GM12878 (cell line): Measurements from ENCODE around the gene THAP2. TPM values are rescaled to one million over a fixed set of nuclear protein-coding genes. Genes with fewer than 3 reads are reported as not detected.

Experiments
- ASH2L ChIP-seq: fragments of 300-600, 200-600 bp; sonication (generic); IDR thresholded peaks from 2 replicates; pipeline ENCODE4 v1.6.1; 2017; ENCODE audit warnings: low read depth, mild to moderate bottlenecking, borderline replicate concordance
- BCL11A ChIP-seq: IDR thresholded peaks from 2 replicates; pipeline ENCODE4 v1.6.1; 2011; ENCODE audit warnings: low read depth, low read length
- CHD4 ChIP-seq: fragments of 200-600 bp; sonication (generic); IDR thresholded peaks from 2 replicates; pipeline ENCODE4 v1.6.1; 2016; ENCODE audit warnings: mild to moderate bottlenecking
- CREM ChIP-seq: IDR thresholded peaks from 2 replicates; pipeline ENCODE4 v1.6.1; 2014; ENCODE audit warnings: antibody characterized with exemption, low read depth
- DPF2 ChIP-seq: fragments of 450-650 bp; IDR thresholded peaks from 2 replicates; pipeline ENCODE4 v1.6.1; 2017; ENCODE audit warnings: mild to moderate bottlenecking
- EP300 ChIP-seq, 2 experiments: fragments of 150-350 bp in 1 of 2; IDR thresholded peaks; 2 replicates each; pipeline ENCODE4 v1.6.1; 2011 to 2012; ENCODE audit warnings: low read depth in 2 of 2, low read length in 2 of 2, borderline replicate concordance in 1 of 2, improper control_type of control experiment in 1 of 2, inconsistent platforms in 1 of 2; ENCODE audit not compliant: control insufficient read depth in 1 of 2
- FOXM1 ChIP-seq: IDR thresholded peaks from 2 replicates; pipeline ENCODE4 v1.6.1; 2012; ENCODE audit warnings: low read depth, mild to moderate bottlenecking, inconsistent platforms, low read length, moderate library complexity
- IRF4 ChIP-seq: IDR thresholded peaks from 2 replicates; pipeline ENCODE4 v1.6.1; 2011; ENCODE audit warnings: low read depth, low read length
- KAT2A ChIP-seq: conservative IDR thresholded peaks from 2 replicates; pipeline ENCODE4 v1.6.1; 2011; ENCODE audit warnings: low read depth, low read length; ENCODE audit not compliant: control insufficient read depth
- MEF2B ChIP-seq: fragments of 450-650 bp; IDR thresholded peaks from 2 replicates; pipeline ENCODE4 v1.6.1; 2018; ENCODE audit warnings: mild to moderate bottlenecking, moderate library complexity; ENCODE audit not compliant: partially characterized antibody, poor library complexity, severe bottlenecking
- NFIC ChIP-seq: IDR thresholded peaks from 2 replicates; pipeline ENCODE4 v1.6.1; 2012; ENCODE audit warnings: low read depth, mild to moderate bottlenecking, inconsistent platforms, low read length, moderate library complexity
- PAX5 ChIP-seq: IDR thresholded peaks from 2 replicates; pipeline ENCODE4 v1.6.1; 2011; ENCODE audit warnings: low read depth, low read length, borderline replicate concordance
- PML ChIP-seq: IDR thresholded peaks from 2 replicates; pipeline ENCODE4 v1.6.1; 2012; ENCODE audit warnings: low read length, inconsistent platforms
- POU2F2 ChIP-seq: IDR thresholded peaks from 3 replicates; pipeline ENCODE4 v1.6.1; 2011; ENCODE audit warnings: low read depth, mild to moderate bottlenecking, low read length, borderline replicate concordance
- RUNX3 ChIP-seq: IDR thresholded peaks from 2 replicates; pipeline ENCODE4 v1.6.1; 2012; ENCODE audit warnings: low read length, inconsistent platforms
- SIN3A ChIP-seq: IDR thresholded peaks from 2 replicates; pipeline ENCODE4 v1.6.1; 2012; ENCODE audit warnings: low read depth, low read length, improper control_type of control experiment
- SMC3 ChIP-seq: IDR thresholded peaks from 2 replicates; pipeline ENCODE4 v1.6.1; 2011; ENCODE audit warnings: low read length, improper control_type of control experiment, borderline replicate concordance
- SREBF1 ChIP-seq: IDR thresholded peaks from 2 replicates; pipeline ENCODE4 v1.6.1; 2012; ENCODE audit warnings: mild to moderate bottlenecking, low read length
- TAF1 ChIP-seq: IDR thresholded peaks from 2 replicates; pipeline ENCODE4 v1.6.1; 2011; ENCODE audit warnings: mild to moderate bottlenecking, low read depth, low read length, borderline replicate concordance
- ZNF217 ChIP-seq: fragments of 450-650 bp; IDR thresholded peaks from 2 replicates; pipeline ENCODE4 v1.6.1; 2017; ENCODE audit warnings: antibody characterized with exemption, mild to moderate bottlenecking
- polyA plus RNA-seq, 11 experiments: library from polyadenylated mRNA; depleted of rRNA in 4 of 11; unstranded in 6 of 11; stranded (reverse) in 5 of 11; fragments of >200 nt; fragmentation: Nextera tagmentation in 4 of 11; fragmentation: Illumina TruSeq in 1 of 11; extraction: Ambion mirVana in 4 of 11; extraction: Trizol in 1 of 11; gene quantifications; 1 replicate in 1 of 11; 2 replicates in 10 of 11; pipeline versions ENCODE4 v1.2.1 to v1.2.3, GENCODE V29; 2011 to 2016; ENCODE audit warnings: inconsistent platforms in 2 of 11, missing spikeins in 2 of 11, low read depth in 1 of 11
- total RNA-seq, 4 experiments: library from RNA; depleted of rRNA in 3 of 4; stranded (reverse); fragments of >200 nt in 3 of 4; fragmentation: Illumina TruSeq in 1 of 4; extraction: Trizol in 1 of 4; gene quantifications; 2 replicates each; pipeline versions ENCODE4 v1.2.1 to v1.2.3, GENCODE V29; 2013 to 2021
- TF ChIP-seq, protein P1 (sequence below): IDR thresholded peaks from 2 replicates; pipeline ENCODE4 v1.6.1; 2012; ENCODE audit warnings: mild to moderate bottlenecking, low read depth, low read length

Gene THAP2
- total and polyA plus RNA-seq, 10 of the 15 experiments (the other 5 are each of a cell fraction or from before 2014, with no cell fraction given): 4.1 to 18.0 (median 7.3) TPM

DNA sequence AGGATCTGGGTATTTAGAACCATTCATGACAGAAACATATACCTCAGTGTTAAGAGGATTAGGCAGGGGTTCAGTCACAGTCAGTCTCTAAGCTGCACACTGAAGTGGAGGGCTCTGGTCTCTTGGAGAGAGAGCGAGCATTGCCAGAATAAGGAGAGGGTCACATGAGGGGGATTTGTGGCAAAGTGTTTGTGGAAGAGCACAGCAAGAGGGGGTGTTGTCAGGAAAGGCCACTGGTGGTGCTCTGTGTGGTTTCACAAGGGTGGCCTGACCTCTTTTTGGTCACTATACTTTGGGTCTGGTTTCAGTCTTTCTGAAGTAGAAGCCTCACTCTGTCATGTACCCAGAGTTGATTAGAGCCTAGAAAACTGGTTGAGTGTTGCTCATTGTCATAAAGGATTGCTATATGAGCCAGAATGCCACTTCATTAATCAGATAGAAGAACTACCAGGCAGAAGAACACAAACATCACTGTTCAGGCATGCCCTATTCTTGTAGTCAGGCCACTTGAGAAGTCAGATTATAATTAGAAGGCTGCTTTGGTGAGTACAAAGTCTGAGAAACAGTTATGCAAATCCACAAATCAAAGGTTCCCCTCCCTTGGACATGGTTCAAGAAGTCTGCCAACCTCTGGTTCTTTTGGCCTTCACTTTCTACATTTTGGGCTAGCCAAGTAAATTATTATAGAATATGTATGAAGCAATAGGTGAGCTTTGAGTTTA, 30.2 kb downstream of the THAP2 start (continued):
- TF ChIP-seq CHD4 (no peak), ZNF217 (peak; percentile 87), DPF2 (0 out of 2 replicates have a peak, but pooled peaks have one; percentile 27), ASH2L (no peak), SREBF1 (peak; percentile 62; the same call in 1 of the 2 replicates), RUNX3 (peak; percentile 79), PAX5 (peak; percentile 62; the same call in 1 of the 2 replicates), MEF2B (peak; percentile 62), BCL11A (peak; percentile 5; the same call in 1 of the 2 replicates), FOXM1 (0 out of 2 replicates have a peak, but pooled peaks have one; percentile 7), KAT2A (no peak), POU2F2 (peak; percentile 93), EP300 (IDR thresholded peaks at IDR 0.05; ENCODE audit: borderline replicate concordance in 1 of 2, control insufficient read depth in 1 of 2, low read depth in 2 of 2, low read length in 2 of 2) (peak in 1 of 2 experiments; percentile 26; a peak in 1 of 4 replicates), SMC3 (no peak), IRF4 (0 out of 2 replicates have a peak, but pooled peaks have one; percentile 33), CREM (no peak), NFIC (0 out of 2 replicates have a peak, but pooled peaks have one; percentile 14), TAF1 (0 out of 2 replicates have a peak, but pooled peaks have one; percentile 10), PML (no peak), SIN3A (0 out of 2 replicates have a peak, but pooled peaks have one; percentile 44)
- TF ChIP-seq, protein P1, sequence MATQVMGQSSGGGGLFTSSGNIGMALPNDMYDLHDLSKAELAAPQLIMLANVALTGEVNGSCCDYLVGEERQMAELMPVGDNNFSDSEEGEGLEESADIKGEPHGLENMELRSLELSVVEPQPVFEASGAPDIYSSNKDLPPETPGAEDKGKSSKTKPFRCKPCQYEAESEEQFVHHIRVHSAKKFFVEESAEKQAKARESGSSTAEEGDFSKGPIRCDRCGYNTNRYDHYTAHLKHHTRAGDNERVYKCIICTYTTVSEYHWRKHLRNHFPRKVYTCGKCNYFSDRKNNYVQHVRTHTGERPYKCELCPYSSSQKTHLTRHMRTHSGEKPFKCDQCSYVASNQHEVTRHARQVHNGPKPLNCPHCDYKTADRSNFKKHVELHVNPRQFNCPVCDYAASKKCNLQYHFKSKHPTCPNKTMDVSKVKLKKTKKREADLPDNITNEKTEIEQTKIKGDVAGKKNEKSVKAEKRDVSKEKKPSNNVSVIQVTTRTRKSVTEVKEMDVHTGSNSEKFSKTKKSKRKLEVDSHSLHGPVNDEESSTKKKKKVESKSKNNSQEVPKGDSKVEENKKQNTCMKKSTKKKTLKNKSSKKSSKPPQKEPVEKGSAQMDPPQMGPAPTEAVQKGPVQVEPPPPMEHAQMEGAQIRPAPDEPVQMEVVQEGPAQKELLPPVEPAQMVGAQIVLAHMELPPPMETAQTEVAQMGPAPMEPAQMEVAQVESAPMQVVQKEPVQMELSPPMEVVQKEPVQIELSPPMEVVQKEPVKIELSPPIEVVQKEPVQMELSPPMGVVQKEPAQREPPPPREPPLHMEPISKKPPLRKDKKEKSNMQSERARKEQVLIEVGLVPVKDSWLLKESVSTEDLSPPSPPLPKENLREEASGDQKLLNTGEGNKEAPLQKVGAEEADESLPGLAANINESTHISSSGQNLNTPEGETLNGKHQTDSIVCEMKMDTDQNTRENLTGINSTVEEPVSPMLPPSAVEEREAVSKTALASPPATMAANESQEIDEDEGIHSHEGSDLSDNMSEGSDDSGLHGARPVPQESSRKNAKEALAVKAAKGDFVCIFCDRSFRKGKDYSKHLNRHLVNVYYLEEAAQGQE: no peak
- TF ChIP-seq, all 136 proteins: peak for 21
